Endodermal cell (in vitro differentiated cells): ENCODE results near the gene OR6J1. TPM values are rescaled to one million over a fixed set of nuclear protein-coding genes. Genes with fewer than 3 reads are reported as not detected.
A peak's percentile ranks its signal among the peaks of the same experiment; 100 is the strongest.
"Not testable (repeated sequence)": the region's sequence is repeated elsewhere in the genome, so short reads cannot be mapped to it uniquely, and the experiment has no call there.

ENCODE experiments used
- DNase-seq: peaks from one replicate; pipeline ENCODE4 v3.0.0-alpha.2; 2017
- H3K27ac ChIP-seq: 2 replicates; pipeline ENCODE4 v1.5.1; 2013; ENCODE audit warnings: mild to moderate bottlenecking, low read depth, low read length, moderate library complexity
- H3K27me3 ChIP-seq: 2 replicates; pipeline ENCODE4 v1.6.1; 2013; ENCODE audit warnings: mild to moderate bottlenecking, low read length, moderate library complexity; ENCODE audit not compliant: insufficient read depth, control insufficient read depth, poor library complexity, severe bottlenecking
- H3K36me3 ChIP-seq: 2 replicates; pipeline ENCODE4 v1.7.0; 2013; ENCODE audit warnings: mild to moderate bottlenecking, low read length, moderate library complexity; ENCODE audit not compliant: control insufficient read depth, insufficient read depth
- H3K4me1 ChIP-seq: one replicate; pipeline ENCODE4 v1.7.0; 2013; ENCODE audit warnings: low read length; ENCODE audit not compliant: control insufficient read depth, insufficient read depth
- H3K4me3 ChIP-seq: 2 replicates; pipeline ENCODE4 v1.5.1; 2013; ENCODE audit warnings: mild to moderate bottlenecking, low read length, moderate library complexity
- H3K9ac ChIP-seq: 2 replicates; pipeline ENCODE4 v1.6.1; 2013; ENCODE audit warnings: mild to moderate bottlenecking, low read length, moderate library complexity; ENCODE audit not compliant: poor library complexity, severe bottlenecking; ENCODE audit errors: extremely low read depth
- H3K9me3 ChIP-seq: 2 replicates; pipeline ENCODE4 v1.6.1; 2013; ENCODE audit warnings: mild to moderate bottlenecking, low read length, moderate library complexity; ENCODE audit not compliant: control insufficient read depth
- H3K27ac Mint-ChIP-seq: 2 replicates; pipeline ENCODE4 v1.8.0; 2020; ENCODE audit warnings: mixed read lengths
- H3K27me3 Mint-ChIP-seq: 2 replicates; pipeline ENCODE4 v1.8.0; 2021; ENCODE audit warnings: mild to moderate bottlenecking, mixed read lengths; ENCODE audit not compliant: insufficient read depth
- H3K36me3 Mint-ChIP-seq: 2 replicates; pipeline ENCODE4 v1.8.0; 2020; ENCODE audit warnings: low read depth, mixed read lengths
- H3K4me1 Mint-ChIP-seq: 2 replicates; pipeline ENCODE4 v1.8.0; 2020; ENCODE audit warnings: mixed read lengths
- H3K4me3 Mint-ChIP-seq: 2 replicates; pipeline ENCODE4 v1.8.0; 2020; ENCODE audit warnings: mild to moderate bottlenecking, moderate library complexity, mixed read lengths
- H3K9me3 Mint-ChIP-seq: 2 replicates; pipeline ENCODE4 v1.8.0; 2020; ENCODE audit warnings: mild to moderate bottlenecking, mixed read lengths
- WGBS, 2 experiments: methylation state at CpG; one replicate each; pipeline versions ENCODE4 v1.1.5 to v1.1.7; 2013; ENCODE audit warnings: missing lambda C conversion rate in 2 of 2, mixed read lengths in 1 of 2; ENCODE audit not compliant: insufficient coverage in 1 of 2, insufficient read length in 1 of 2; 5-methylcytosine and 5-hydroxymethylcytosine counted together
- total RNA-seq, 2 donors: library from RNA; stranded (reverse); fragmentation: NEBNext Ultra II Directional in 1 of 2; extraction: Animal tissue kit (Norgen Biotek cat#: 25700) in 1 of 2; gene quantifications; 2 replicates in 1 of 2; 3 replicates in 1 of 2; pipeline ENCODE4 v1.2.1, GENCODE V29; 2021
- TF ChIP-seq, protein P1 (sequence below): fragments of 200-600 bp; sonication (generic); conservative IDR thresholded peaks from 2 replicates; pipeline ENCODE4 v1.5.0; 2021; ENCODE audit warnings: antibody characterized with exemption, mild to moderate bottlenecking

The OR6J1 gene
- total RNA-seq, 2 donors from 2014 or later: not detected

DNA sequence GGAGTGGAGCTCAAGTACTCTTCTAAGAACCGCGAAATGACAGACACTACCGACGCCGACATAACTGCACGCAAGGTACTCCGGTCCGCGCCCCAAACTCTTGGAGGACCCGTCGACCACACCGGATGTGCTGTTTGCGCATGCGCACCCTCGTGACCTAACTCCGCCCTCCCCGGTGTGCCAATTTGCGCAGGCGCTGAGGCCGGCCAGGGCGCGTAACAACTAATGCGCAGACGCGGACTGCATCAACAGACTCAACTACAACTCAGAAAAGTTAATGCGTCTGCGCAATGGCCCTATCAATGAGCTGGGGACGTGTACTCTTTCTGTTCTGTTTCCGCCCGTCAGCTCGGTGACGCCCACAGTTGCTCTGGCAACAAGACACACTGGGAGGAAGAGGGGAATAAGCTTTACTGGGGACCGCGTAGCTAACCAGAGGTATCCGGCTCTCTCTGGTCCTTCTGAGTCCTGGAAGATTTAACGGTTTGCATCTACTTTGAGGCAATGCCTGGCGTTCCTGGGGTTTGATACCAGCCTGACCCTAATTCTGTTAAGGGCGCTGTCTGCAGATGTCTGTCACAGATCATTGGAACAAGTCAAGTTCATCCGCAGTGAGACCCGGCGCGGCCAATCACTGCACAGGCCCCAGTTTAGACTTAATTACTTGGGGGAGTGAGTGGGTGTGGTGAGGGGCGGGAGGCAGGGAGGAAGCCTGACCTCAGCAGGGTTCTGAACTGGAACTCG lies 54.9 kb downstream of the OR6J1 start, which contains the start of gene DAD1:
DAD1 (minus strand) TSS at position 129 of the 744 bp plus-strand sequence; CDS start at position 62, 67 bp downstream.
- peaks cover 62% of the 10 kb centered on the region for H3K4me1 Mint-ChIP-seq
- no peaks in the 10 kb centered on the region for H3K9me3 ChIP-seq
- H3K36me3 Mint-ChIP-seq: peaks cover 21% of the 10 kb centered on the region
- H3K27ac ChIP-seq: peak within 1 kb of the TSS; percentile 93
- H3K9ac ChIP-seq: peak within 1 kb of the TSS; percentile 85
- peaks cover 8% of the 10 kb centered on the region for H3K4me1 ChIP-seq
- whole genome bisulfite sequencing, 2 experiments: 0 to 1% methylated on average over 30 to 44 of the region's 44 CpGs
- H3K36me3 ChIP-seq: peaks cover 20% of the 10 kb centered on the region
- H3K27me3 ChIP-seq: no peaks in the 10 kb centered on the region
- H3K27ac Mint-ChIP-seq: peak within 1 kb of the TSS; percentile 97
- peak within 1 kb of the TSS; percentile 99 for H3K4me3 ChIP-seq
- TF ChIP-seq, protein P1, sequence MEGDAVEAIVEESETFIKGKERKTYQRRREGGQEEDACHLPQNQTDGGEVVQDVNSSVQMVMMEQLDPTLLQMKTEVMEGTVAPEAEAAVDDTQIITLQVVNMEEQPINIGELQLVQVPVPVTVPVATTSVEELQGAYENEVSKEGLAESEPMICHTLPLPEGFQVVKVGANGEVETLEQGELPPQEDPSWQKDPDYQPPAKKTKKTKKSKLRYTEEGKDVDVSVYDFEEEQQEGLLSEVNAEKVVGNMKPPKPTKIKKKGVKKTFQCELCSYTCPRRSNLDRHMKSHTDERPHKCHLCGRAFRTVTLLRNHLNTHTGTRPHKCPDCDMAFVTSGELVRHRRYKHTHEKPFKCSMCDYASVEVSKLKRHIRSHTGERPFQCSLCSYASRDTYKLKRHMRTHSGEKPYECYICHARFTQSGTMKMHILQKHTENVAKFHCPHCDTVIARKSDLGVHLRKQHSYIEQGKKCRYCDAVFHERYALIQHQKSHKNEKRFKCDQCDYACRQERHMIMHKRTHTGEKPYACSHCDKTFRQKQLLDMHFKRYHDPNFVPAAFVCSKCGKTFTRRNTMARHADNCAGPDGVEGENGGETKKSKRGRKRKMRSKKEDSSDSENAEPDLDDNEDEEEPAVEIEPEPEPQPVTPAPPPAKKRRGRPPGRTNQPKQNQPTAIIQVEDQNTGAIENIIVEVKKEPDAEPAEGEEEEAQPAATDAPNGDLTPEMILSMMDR: no peak
- peak within 1 kb of the TSS; percentile 96 for H3K4me3 Mint-ChIP-seq
- H3K9me3 Mint-ChIP-seq: no peaks in the 10 kb centered on the region
- H3K27me3 Mint-ChIP-seq: no peaks in the 10 kb centered on the region
- peak; percentile 100 for DNase-seq

DNA sequence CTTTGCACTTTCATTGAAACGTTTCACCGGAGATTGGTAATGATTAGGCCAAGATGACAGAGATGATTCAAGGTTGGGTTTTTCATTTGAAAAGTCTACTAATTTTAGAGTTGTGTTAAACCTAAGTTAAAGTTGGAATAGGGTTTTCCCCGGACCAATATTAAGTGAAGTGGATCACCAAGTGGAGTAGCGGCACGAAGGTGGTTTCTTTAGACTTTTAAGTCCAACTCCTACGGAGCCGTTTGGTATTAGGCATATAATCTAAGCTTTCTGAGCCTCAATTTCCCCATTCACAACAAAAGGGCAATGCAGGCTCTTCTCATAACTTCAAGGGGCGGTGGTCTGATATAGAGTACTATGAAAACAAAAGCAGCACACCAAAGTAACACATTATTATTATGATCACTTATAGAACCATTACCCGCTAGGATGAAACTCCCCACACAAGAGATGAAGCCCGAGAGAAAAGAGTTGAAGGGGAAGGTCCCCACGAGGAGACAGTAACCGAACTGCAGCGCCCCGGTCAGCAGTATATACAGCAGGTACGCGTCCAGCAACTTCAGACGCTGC lies 55.5 kb downstream of the OR6J1 start:
- WGBS, 2 experiments: 4 to 6% methylated on average over 13 to 16 of the region's 17 CpGs
- peak overlapping the region; percentile 84 for H3K9ac ChIP-seq
- Mint-ChIP-seq H3K4me1 (peaks cover 55% of the 10 kb centered on the region), H3K27me3 (no peaks in the 10 kb centered on the region), H3K36me3 (peaks cover 23% of the 10 kb centered on the region), H3K27ac (peak overlapping the region; percentile 97), H3K9me3 (no peaks in the 10 kb centered on the region), H3K4me3 (peak overlapping the region; percentile 96)
- peaks cover 1% of the 10 kb centered on the region for H3K4me1 ChIP-seq
- TF ChIP-seq, protein P1: no peak
- H3K27me3 ChIP-seq: no peaks in the 10 kb centered on the region
- peak overlapping the region; percentile 12 for H3K27ac ChIP-seq
- H3K36me3 ChIP-seq: peaks cover 27% of the 10 kb centered on the region
- peak overlapping the region; percentile 99 for H3K4me3 ChIP-seq
- H3K9me3 ChIP-seq: no peaks in the 10 kb centered on the region
- no peak for DNase-seq

DNA sequence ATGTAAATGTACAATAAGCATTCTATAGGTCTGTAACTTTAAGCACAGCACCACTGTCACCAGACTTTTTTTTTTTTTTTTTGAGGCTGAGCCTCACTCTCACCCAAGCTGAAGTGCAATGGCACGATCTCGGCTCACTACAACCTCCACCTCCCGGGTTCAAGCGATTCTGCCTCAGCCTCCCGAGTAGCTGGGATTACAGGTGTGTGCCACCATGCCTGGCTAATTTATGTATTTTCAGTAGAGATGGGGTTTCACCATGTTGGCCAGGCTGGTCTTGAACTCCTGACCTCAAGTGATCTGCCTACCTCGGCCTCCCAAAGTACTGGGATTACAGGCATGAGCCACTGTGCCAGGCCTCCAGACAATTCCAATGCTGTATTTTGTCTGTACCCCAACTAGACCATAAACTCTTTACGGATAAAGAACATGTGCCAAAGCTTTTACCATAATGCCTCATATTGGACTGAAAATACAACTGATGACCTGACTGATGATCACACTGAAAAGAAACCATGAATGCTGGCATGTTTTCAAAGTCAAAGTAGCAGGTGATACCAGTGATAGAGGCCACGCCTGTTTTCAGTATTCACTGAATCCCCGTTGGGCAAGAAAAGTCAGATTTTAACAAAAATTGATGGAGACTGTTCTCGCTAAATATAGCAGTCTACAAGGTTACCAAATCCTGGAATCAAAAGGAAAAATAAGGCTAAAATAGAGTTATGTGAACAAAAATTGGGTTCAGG lies 56.3 kb downstream of the OR6J1 start:
- Mint-ChIP-seq H3K4me1 (peaks cover 49% of the 10 kb centered on the region), H3K4me3 (peak overlapping the region; percentile 96), H3K27ac (peak overlapping the region; percentile 97), H3K36me3 (peaks cover 30% of the 10 kb centered on the region)
- H3K27me3 Mint-ChIP-seq, H3K27ac ChIP-seq, H3K4me1 ChIP-seq, H3K9me3 Mint-ChIP-seq, H3K9me3 ChIP-seq, H3K27me3 ChIP-seq, DNase-seq: not testable (repeated sequence)
- WGBS, 2 experiments: 84 to 90% methylated on average over 8 to 10 of the region's 10 CpGs
- H3K4me3 ChIP-seq: peak overlapping the region; percentile 99
- H3K36me3 ChIP-seq: peaks cover 32% of the 10 kb centered on the region
- H3K9ac ChIP-seq: peak overlapping the region; percentile 84
